Fibroblast of skin of abdomen (primary cell): Measurements from ENCODE around the gene HDAC7.
"Not testable (repeated sequence)": the region's sequence is repeated elsewhere in the genome, so short reads cannot be mapped to it uniquely, and the experiment has no call there.

Experiments used
- DNase-seq: peaks from one replicate; pipeline ENCODE4 v3.0.0-alpha.2; 2013

Gene HDAC7

DNA sequence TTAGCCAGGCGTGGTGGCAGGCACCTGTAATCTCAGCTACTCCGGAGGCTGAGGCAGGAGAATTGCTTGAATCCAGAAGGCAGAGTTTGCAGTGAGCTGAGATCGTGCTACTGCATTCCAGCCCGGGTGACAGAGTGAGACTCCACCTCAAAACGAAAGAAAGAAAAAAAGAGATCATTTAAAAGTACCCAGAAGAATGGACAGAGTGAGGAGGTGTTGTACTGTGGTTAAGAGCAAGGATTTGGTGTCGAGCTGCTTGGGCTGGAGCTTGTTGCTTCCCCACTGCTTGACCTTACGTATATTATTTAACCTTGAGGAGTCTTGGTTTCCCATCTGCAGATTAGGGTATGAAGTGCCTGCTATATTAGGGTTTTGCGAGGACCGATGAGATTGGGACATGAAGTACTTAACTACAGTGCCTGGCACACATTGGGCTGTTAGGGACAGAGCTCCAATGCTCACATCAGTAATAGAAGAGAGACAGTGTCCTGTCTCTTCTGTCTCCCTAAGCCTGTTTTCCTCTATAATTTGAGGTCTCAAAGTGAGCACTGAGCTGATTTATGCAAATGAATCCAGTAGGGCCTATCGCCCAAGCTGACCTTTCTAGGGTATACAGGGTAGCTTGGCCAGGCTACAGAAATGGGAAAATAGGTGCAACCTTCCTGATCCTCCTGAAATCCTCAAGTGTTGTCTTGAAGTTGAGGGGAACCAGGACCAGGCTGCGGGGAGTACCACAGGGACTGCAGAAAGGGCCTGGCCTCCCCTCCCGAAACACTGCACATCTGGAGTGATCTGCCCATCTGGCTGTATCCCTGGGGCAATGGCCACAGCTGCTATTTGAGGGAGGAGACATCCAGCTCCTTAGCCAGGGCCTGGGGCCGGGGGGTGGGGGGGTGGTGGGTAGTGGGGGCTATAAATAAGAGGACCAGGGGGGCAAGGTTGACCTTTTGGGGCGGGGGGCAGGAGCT lies 8.6 kb upstream of the HDAC7 start:
- DNase-seq, result no peak

DNA sequence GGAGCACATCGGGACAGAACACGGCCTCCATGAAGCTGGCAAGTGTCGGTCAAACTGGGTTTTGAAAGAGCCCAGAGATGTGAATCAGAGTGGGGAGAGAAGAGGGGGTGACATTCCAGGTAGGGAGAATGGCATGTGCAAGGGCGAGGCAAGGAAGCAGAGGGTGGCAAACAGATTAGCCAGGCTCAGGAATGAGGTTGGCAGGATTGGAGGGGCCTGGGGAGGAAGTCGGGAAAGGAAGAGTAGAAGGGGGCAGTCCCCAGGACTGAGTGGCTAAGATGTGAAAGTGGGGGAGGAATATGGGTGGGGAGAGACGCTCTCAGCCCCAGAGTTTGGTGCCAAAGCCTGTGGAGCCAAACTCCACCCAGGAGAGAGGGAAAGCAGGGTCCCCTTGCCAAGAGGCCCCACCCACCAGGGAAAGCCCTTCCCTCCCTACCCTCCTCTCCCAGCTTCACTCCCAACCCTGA lies 5.5 kb upstream of the HDAC7 start:
- DNase-seq, result no peak

DNA sequence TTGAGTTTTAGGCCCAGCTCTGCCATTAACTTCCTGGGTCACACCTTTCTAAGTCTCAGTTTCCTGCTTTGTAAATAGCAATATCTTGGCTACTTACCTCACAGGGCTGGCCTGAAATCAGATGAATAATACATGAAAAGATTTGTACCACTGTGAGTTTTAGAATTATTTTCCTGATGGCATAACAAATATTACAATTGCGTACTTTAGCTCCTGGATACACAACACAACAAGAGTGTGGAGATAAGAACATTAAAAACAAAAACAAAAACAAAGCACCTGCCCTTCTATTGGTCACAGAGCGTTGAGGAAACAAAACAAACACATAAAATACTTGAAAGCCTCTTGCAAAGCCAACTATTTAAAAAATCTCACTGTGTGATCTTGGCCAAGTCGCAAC lies 4.9 kb upstream of the HDAC7 start:
- DNase-seq, result no peak

DNA sequence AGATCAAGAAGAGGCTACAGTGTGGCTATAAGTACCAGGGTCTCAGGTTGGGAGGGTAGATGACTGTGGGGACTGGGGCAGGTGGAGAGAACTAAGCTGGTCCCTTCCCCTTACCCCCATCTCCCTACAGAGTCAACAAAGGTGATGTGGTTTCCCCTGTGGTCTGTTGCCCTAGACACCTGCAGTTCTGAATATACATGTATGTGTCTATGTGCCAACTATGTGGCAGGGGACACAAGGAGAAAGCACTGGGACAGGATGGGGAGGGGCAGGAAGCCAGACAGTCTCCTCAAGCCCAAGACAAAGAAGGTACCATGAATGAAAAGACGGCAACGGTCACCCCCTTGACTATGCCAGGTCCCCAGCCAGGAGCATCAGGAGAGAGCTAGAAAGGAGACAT lies 4.5 kb upstream of the HDAC7 start:
- DNase-seq, result no peak

DNA sequence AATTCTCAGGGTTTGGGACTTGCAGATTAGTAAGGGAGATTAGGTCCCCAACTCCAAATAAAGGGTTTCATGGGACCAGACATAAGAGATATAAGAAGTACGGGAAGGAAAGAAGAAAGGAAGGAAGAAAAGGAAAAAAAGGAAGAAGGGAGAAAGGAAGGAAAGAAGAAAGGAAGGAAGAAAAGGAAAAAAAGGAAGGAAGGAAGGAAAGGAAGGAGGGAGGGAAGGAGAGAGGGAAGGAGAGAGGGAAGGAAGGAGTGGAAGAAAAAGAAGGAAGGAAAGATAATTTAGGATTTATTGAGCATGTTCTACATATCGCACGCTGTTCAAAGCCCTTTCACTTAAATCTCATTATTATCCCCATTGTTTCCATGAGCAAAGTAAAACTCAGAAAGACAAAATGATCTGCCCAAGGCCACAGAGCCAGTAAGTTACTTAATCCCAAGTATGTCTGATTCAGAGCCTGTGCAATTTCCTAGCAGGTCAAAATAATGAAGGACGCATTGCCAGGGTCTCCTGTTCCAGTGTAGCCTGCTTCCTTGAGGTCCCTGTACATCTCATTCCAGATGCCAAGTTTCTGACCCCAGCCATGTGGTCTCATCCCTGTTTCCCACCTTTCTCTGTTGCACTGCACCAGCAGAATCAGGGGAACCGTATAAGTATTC lies 3.9 kb upstream of the HDAC7 start:
- no peak for DNase-seq

DNA sequence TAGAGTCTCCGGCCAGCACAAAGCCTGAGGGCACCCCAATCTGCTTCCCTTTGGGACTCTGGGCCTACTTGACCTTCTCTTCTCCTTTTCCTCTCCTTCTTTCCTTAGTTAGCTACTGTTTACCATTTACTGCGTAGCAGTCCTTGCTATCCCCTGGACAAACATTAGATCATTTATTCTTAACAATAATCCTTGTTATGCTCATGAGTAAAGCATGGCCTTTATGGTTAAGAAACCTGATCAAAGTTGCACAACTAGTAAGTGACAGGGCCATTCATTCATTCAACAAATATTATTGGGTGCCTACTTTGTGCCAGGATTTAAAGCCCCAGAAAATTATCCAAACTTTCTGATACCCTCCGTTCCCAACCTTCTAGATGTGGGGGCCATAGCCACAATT lies 3.2 kb upstream of the HDAC7 start:
- no peak for DNase-seq

DNA sequence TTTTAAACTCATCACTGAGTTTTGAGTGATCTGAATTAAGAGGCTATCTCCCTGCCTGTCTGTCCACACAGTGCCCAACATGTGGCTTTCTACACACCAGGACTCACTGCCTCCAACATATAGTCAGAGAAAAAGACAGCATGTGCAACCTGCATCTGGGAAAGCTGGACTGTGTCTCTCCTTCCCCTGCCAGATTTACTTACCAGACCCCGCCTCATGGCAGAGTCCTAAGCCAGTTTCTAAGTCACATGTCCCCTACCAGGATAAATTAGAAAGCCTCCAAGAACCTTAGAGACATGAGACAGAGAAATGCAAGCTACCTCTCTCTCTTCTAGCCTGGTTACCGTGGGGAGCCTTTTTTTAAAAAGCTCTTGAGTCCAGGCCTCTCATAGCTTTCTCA lies 2.7 kb upstream of the HDAC7 start:
- no peak for DNase-seq

DNA sequence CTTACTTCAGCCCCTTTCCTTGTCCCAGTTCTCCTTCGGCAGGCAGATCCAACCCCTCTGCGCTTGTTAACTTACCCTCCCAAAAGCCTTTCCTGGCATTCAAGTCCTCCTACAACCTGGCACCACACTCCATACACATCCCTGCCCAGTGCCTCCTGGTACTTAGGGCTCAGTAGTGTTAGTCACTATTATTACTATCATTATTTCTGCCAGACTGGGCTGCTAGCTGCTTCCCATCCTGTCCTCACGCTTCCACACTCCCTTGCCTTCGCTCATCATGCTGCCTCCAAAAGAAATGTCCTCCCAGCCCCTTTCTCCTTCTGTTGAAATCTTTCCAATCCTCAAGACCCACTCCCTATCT lies 1.6 kb upstream of the HDAC7 start:
- DNase-seq, result no peak

DNA sequence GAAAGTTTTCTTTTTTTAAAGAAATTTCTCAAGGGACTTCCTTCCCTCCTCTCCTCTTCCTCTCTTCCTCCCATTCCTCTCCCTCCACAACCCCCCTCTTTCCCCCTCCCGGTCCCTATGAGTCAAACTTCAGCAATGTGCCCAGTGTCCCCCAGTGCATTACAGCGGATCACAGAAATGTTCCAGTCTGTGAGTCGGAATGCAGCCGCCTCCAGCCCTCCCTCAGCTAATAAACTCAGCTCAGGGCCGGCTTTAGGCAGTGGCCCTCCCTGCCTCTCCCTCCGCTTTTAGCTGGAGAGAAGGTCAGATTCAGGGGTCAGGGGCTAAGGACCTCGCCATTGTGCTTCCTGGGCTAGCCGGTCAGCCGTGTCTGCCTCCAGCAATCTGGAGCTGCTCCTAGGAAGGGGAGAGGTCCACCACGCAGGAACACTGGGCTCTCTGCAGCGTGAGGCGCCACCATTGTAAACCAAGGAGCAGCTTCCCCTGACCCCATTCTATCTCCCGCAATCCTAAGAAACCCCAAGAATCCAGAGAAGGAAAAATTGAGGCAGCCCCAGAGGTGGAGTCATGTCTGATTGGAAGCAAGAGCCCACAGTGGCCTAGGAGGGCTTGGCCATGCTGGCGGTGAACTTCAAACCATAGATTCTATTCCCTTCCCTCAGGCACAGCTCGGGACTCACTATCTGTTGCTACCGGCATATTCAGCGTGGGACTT lies 1.1 kb upstream of the HDAC7 start:
- peak; percentile 99 for DNase-seq

DNA sequence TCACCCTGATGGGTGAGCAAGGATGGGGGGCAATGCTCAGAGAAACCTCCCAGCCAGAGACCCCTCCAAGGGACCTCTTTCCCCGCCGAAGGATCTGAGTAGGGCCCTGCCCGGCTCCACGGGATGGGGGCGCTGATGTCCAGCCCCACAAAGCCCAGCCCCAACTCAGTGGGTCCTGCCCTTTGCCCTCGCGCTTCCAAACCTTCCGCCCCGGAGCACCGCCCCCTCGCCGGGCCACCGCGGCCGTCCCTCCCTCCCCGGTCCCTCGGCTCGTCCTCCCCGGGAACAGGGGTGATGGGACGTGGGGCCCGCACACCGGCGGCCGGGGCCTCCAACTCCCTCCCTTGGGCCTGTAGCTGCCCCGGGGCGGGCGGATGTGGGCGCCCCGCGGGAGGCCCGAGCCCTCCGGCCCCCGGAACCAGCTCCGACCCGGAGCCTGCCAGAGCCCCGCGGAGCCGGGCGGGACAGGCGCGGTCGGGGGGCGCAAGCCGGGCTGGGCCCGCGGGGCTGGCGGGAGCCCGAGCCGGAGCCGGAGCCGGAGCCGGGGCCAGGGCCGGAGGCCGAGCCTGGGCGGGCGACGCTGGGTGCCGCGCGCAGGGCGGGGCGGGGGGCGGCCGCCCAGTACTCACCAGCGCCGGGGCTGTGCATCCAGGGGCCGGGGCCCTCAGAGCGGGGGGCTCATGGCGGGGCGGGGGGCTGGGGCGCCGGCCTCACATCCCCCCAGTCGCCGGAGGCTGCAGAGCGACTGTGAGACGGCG lies 386 bp downstream of the HDAC7 start:
- no peak for DNase-seq

DNA sequence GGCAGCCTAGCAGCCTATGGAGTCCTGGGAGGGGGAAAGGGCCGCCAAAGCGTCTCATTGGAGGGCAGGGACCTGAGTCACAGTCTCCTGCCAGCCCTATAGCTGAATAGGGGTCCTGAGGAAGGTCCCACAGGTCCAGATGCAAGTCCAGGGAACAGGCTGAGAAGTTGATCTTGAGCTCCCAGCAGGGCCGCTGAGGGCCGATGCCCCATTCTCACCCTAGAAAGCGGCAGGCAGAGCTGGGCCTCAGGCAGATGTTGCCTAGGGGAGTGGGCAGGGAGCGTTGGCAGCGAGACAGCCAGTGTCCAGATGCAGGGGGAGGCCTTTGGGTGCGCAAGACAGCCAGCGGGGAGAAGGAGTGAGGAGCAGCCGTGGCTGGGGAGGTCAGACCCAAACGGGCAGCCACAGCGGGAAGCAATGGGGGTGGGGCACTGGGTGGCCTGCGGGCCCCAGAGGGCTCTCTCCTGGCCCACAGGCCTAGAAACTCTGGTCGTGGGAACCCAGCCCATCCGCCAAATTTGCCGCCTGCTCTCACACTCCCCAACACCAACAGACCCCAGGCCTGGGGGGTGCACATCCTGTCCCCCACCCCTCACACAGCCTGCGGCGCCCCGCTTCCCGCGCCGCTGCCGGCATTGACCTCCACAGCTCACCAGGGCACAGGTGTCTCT lies 1.1 kb downstream of the HDAC7 start:
- DNase-seq, result peak; percentile 34

DNA sequence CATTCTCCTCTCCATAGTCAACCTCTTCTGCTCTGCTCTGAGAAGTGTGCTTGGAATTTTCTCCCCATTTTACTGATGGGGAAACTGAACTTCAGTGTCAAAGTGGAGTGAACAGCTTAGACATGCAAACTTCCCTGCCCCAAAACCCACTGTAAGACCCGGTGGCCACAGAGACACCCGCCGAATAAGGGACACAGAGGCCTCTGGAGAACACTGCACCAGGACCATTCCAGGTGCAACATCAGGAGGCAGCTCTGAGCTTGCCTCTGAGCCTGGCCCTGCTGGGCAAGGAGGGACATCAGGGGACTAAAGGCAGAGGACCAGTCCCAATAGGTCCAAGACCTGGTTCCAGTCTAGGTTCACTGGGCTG lies 1.7 kb downstream of the HDAC7 start:
- no peak for DNase-seq

DNA sequence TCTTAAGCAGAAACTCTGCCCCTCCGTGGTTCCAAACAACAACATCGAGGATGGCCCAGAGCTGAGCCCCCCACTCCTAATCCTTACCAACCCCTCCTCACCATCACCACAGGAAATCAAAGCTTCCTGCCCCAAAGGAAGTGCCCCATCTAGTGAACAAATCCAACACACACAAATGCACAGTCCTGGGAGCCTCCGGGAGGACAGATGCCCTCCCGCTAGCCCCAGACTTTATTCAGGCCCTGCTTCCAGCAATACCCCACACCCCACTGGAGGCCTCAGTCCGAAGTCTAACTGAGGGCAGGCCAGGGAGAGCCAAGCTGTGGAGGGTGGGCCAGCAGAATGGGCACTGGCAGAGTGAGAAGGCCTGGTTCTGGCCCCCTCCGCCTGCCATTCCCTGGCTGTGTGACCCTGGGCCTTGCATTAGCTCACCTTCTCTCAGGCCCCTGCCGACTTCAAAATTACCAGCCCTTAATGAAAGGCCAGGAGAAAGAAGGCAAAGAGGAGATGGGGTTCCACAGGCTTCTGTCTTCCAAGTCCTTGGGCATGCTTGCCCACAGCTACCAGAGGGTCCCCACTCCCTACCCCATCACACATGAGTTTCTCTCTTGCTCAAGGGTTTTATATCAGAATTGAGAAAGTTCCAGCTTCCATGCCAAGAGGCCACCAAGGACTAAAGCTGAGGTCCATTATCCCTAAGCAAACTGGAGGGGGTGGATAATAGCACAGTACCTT lies 2.3 kb downstream of the HDAC7 start:
- DNase-seq, result no peak

DNA sequence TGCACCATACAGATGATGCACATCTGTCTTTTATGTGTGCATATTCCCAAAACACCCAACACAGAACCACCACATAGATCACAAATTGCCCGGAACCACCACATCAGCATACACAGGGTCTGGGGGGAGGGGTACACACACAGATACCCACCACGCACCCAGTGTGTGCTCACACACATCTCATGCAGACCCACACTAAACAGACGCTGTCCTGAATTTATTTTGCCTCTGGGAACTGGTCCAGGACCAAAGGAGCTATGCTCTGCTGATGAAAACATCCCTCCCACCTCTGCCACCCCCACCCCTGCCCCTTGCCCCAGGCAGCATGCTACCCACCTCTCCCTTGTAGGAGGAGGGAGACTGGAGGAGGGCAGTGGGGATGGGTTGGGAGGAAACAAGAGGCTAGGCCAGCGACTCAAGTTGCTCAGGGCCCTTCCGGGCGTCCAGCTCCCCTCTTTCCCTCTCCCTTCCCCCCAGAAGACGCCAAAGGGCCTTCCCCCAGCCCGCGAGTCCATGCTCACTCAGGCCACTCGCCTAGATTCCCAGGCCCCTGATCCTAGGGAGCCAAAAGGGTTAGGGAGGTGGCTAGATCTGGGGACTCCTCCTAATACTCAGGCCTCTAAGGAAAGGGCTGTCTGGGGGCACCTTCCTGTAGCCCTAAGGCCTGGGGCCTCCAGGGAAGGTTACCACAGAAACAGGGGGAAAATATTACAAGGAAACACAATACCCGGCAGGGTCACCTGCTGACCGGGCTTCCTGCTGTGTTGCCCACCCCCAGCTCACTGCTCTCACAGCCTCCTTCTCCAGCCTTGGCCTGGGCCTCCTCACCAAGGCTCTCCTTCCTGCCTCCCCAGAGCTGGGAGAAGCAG lies 3.1 kb downstream of the HDAC7 start:
- no peak for DNase-seq

DNA sequence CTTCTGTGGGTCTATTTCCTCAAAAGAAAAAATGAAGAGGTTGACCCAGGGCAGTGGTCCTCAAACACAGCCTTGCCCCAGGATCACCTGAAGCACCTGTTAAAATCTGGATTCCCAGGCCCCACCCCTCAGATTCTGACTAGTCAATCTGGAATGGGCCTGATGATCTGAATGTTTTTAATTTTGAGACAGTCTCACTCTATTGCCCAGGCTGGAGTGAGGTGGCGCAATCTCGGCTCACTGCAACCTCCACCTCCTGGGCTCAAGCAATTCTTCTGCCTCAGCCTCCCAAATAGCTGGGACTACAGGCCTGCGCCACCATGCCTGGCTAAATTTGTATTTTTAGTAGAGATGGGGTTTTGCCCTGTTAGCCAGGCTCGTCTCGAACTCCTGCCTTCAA lies 4.3 kb downstream of the HDAC7 start:
- DNase-seq, result not testable (repeated sequence)

DNA sequence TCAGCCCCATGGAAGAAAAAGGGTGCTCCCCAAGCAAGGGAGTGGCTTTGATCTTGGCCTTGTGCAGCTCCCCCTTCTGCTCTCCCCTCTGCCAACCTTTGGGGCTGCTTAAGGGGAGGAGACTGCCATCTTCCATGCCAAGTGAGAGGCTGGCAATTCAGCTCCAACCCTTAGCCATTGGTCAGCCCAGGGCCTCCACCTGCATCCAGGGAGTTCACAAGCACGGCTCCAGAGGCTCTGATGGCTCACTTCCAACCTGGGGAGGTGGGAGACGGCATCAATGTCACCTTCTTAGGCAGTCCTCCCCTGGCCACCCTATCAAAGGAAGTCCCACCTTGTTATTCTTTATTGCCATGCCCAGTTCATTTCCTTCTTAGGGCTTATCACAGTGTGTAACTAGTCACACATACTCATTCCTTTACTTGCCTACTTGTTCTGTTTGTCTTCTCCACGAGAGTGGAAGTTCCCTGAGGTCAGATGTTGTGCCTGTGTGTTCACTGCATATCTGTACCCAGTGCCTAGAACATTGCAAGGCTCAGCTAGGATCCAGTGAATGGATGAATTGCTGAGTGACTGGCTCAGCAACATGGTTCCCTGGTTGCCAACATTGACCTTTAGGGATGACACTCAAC lies 5.0 kb downstream of the HDAC7 start:
- DNase-seq, result no peak

DNA sequence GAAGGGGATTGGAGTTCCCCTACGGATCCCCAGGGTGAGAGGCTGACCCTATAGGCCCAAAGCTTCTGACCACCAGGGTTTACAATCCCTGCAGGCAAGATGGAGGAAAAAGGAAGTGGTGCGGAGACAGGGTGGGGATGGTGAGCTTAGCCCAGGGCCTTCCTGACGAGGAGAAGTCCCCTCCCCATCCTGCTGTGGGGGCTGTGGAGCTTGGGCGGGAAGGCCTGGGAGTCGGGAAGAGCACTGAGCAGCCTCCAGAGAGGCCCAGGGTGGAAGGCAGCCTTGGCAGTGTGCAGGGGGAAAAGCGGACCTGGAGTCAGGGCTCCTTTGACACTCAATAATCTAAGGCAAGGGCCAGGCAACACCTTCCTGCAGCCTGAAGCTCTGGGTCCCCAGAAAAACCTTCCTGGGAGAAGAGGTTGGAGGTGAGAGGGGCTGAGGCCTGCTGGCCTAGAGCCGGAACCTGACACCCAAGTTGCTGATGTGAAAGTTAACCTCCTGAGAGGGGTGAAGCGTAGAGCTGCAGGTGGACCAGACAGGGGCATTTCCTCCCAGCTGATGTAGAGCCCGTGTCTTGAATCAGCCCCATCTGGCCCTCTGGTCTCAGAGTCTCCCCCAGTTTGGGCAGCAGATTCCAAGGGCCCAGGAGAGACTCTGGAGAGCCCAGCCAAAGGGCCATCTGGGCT lies 6.0 kb downstream of the HDAC7 start:
- peak; percentile 14 for DNase-seq

DNA sequence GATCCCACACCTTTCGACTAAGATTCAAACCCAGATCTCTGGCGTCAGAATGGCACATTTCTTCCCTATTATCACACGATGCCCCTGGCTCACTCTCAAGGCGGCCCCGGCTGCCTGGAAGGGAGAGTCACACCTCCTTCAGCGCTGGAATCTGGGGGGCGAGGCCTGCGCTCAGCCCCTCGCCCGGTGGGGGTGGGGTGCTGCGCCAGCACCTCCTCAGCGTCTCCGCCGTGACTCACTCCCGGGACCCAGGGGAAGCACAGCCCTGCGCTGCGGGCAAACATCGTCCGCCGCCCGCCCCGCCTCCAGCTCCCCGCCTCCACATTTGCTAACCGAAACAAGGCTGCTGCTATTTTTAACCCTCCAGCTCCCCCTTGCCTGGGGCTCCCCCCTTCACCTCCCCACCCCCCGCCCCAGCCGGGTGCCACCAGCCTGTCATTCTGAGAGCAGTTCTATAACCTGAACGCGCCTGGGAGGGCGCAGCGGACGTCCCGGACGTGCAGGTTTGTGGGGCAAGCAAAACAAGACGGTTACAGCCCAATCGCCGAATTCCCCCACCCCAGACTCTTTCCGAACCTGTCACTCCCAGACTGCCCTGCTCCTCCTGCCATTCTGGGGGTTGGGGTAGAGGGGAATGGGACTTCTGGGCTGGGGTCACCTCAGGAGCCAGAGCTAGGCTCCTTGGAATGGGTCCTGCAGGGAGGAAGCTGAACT lies 6.7 kb downstream of the HDAC7 start:
- DNase-seq, result peak; percentile 94
